Measurements from ENCODE around the gene CELA2B. TPM values are rescaled to one million over a fixed set of nuclear protein-coding genes. Genes with fewer than 3 reads are reported as not detected.
"Not testable (repeated sequence)": the region's sequence is repeated elsewhere in the genome, so short reads cannot be mapped to it uniquely, and the experiment has no call there.

Gene CELA2B
- total and polyA plus RNA-seq, 2 donors from 2014 or later, result not detected

GRCh38 chr1:15479654-15480347 is 3.9 kb downstream of the CELA2B start:
- no peaks in the 10 kb centered on the region for H3K36me3 ChIP-seq (ENCODE audit: control insufficient read depth in 2 of 3, insufficient read depth in 3 of 3, low read length in 3 of 3)
- no peaks in the 10 kb centered on the region for H3K27me3 ChIP-seq (ENCODE audit: control insufficient read depth, insufficient read depth, low read length)
- intact Hi-C loops (cut with DNase I), result no loop called here
- H3K4me1 ChIP-seq (ENCODE audit: control insufficient read depth in 2 of 3, insufficient read depth in 2 of 3, low read depth in 1 of 3, low read length in 3 of 3), result no peaks in the 10 kb centered on the region
- FAIRE-seq, result no peak
- DNase-seq, result no peak
- no peak for TF ChIP-seq CTCF (IDR thresholded peaks at IDR 0.05; ENCODE audit: borderline replicate concordance, extremely low read depth, insufficient read depth)
- H3K9me3 ChIP-seq (ENCODE audit: control insufficient read depth in 2 of 3, insufficient read depth in 1 of 3, low read length in 3 of 3), result no peaks in the 10 kb centered on the region
- no peak overlapping the region for H3K9ac ChIP-seq (ENCODE audit: low read length in 3 of 3)
- H3K4me3 ChIP-seq (ENCODE audit: low read length in 3 of 3), result no peak overlapping the region
- H3K27ac ChIP-seq (ENCODE audit: low read depth in 2 of 2, low read length in 2 of 2), result no peak overlapping the region

- H3K4me1 ChIP-seq (ENCODE audit: control insufficient read depth in 2 of 3, insufficient read depth in 2 of 3, low read depth in 1 of 3, low read length in 3 of 3); DNase-seq; H3K9me3 ChIP-seq (ENCODE audit: control insufficient read depth in 2 of 3, insufficient read depth in 1 of 3, low read length in 3 of 3); H3K27ac ChIP-seq (ENCODE audit: low read depth in 2 of 2, low read length in 2 of 2); H3K36me3 ChIP-seq (ENCODE audit: control insufficient read depth in 2 of 3, insufficient read depth in 3 of 3, low read length in 3 of 3); H3K27me3 ChIP-seq (ENCODE audit: control insufficient read depth, insufficient read depth, low read length); H3K4me3 ChIP-seq (ENCODE audit: low read length in 3 of 3); H3K9ac ChIP-seq (ENCODE audit: low read length in 3 of 3); FAIRE-seq; intact Hi-C loops (cut with DNase I): not testable (repeated sequence)
Observed at GRCh38 chr1:15482455-15482854, 6.6 kb downstream of the CELA2B start.

GRCh38 chr1:15482983-15483543 is 7.2 kb downstream of the CELA2B start:
- H3K36me3 ChIP-seq (ENCODE audit: control insufficient read depth in 2 of 3, insufficient read depth in 3 of 3, low read length in 3 of 3); FAIRE-seq; H3K27me3 ChIP-seq (ENCODE audit: control insufficient read depth, insufficient read depth, low read length); intact Hi-C loops (cut with DNase I); H3K9me3 ChIP-seq (ENCODE audit: control insufficient read depth in 2 of 3, insufficient read depth in 1 of 3, low read length in 3 of 3); H3K27ac ChIP-seq (ENCODE audit: low read depth in 2 of 2, low read length in 2 of 2); H3K4me3 ChIP-seq (ENCODE audit: low read length in 3 of 3); DNase-seq; H3K4me1 ChIP-seq (ENCODE audit: control insufficient read depth in 2 of 3, insufficient read depth in 2 of 3, low read depth in 1 of 3, low read length in 3 of 3); H3K9ac ChIP-seq (ENCODE audit: low read length in 3 of 3): not testable (repeated sequence)

GRCh38 chr1:15483971-15484370 is 8.1 kb downstream of the CELA2B start:
- TF ChIP-seq CTCF (IDR thresholded peaks at IDR 0.05; ENCODE audit: borderline replicate concordance, extremely low read depth, insufficient read depth), result no peak
- FAIRE-seq, result no peak
- H3K27me3 ChIP-seq (ENCODE audit: control insufficient read depth, insufficient read depth, low read length), result no peaks in the 10 kb centered on the region
- intact Hi-C loops (cut with DNase I), result no loop called here
- H3K4me3 ChIP-seq (ENCODE audit: low read length in 3 of 3), result no peak overlapping the region
- H3K4me1 ChIP-seq (ENCODE audit: control insufficient read depth in 2 of 3, insufficient read depth in 2 of 3, low read depth in 1 of 3, low read length in 3 of 3), result no peaks in the 10 kb centered on the region
- H3K36me3 ChIP-seq (ENCODE audit: control insufficient read depth in 2 of 3, insufficient read depth in 3 of 3, low read length in 3 of 3), result no peaks in the 10 kb centered on the region
- no peak for DNase-seq
- no peaks in the 10 kb centered on the region for H3K9me3 ChIP-seq (ENCODE audit: control insufficient read depth in 2 of 3, insufficient read depth in 1 of 3, low read length in 3 of 3)
- H3K9ac ChIP-seq (ENCODE audit: low read length in 3 of 3), result no peak overlapping the region
- no peak overlapping the region for H3K27ac ChIP-seq (ENCODE audit: low read depth in 2 of 2, low read length in 2 of 2)

- FAIRE-seq; intact Hi-C loops (cut with DNase I): not testable (repeated sequence)
Observed at GRCh38 chr1:15484443-15484842, 8.5 kb downstream of the CELA2B start.

More at GRCh38 chr1:15484443-15484842, 8.5 kb downstream of the CELA2B start:
- H3K4me1 ChIP-seq (ENCODE audit: control insufficient read depth in 2 of 3, insufficient read depth in 2 of 3, low read depth in 1 of 3, low read length in 3 of 3); DNase-seq; H3K9me3 ChIP-seq (ENCODE audit: control insufficient read depth in 2 of 3, insufficient read depth in 1 of 3, low read length in 3 of 3); H3K27ac ChIP-seq (ENCODE audit: low read depth in 2 of 2, low read length in 2 of 2); H3K9ac ChIP-seq (ENCODE audit: low read length in 3 of 3); H3K27me3 ChIP-seq (ENCODE audit: control insufficient read depth, insufficient read depth, low read length); H3K4me3 ChIP-seq (ENCODE audit: low read length in 3 of 3); H3K36me3 ChIP-seq (ENCODE audit: control insufficient read depth in 2 of 3, insufficient read depth in 3 of 3, low read length in 3 of 3): not testable (repeated sequence)
